ENCODE results near the gene ALAS1.
"Not testable (repeated sequence)": the region's sequence is repeated elsewhere in the genome, so short reads cannot be mapped to it uniquely, and the experiment has no call there.

ALAS1 gene

DNA sequence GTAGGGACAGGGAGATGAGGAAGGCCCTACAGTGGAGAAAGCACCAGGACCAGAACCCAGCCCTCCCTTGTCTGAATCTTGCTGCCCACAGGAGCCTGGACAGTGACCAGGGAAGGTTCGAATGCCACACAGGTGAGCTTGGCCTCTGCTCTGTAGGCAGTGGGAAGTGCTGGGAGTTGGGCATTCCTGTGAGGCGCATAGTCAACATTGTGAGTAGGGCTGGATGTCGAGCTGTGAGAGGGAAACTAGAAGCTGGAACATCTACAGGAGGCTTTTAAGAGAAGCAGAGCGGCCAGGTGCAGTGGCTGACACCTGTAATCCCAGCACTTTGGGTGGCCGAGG, 20.3 kb upstream of the ALAS1 start:
- Histone ChIP-seq H3K4me2 (ENCODE audit: insufficient read depth, low read length, poor library complexity, severe bottlenecking) (no peak overlapping the region), H3K9ac (ENCODE audit: low read depth, low read length, poor library complexity) (no peak overlapping the region), H2BK15ac (ENCODE audit: low read length) (no peak overlapping the region), H2AK5ac (ENCODE audit: low read depth, low read length) (no peak overlapping the region), H3K27me3 (ENCODE audit: control insufficient read depth in 3 of 3, insufficient read depth in 3 of 3, low read depth in 1 of 3, low read length in 3 of 3) (peaks cover 0 to 32% (median 0%) of the 10 kb centered on the region in 3 experiments), H2BK5ac (ENCODE audit: low read length) (no peak overlapping the region), H2AFZ (ENCODE audit: low read length) (no peak overlapping the region), H4K8ac (ENCODE audit: low read depth, low read length) (no peak overlapping the region), H3K36me3 (replicated peaks in 1 of 2; ENCODE audit: control insufficient read depth in 2 of 2, insufficient read depth in 2 of 2, low read length in 2 of 2) (no peaks in the 10 kb centered on the region), H3K23ac (ENCODE audit: low read depth, low read length, poor library complexity) (no peak overlapping the region), H3K9me3 (replicated peaks in 1 of 2; ENCODE audit: control insufficient read depth in 2 of 2, insufficient read depth in 1 of 2, low read depth in 1 of 2, low read length in 2 of 2) (no peaks in the 10 kb centered on the region), H4K91ac (ENCODE audit: low read depth, low read length, poor library complexity) (no peak overlapping the region), H3K27ac (replicated peaks; ENCODE audit: low read length) (no peak overlapping the region), H3K14ac (ENCODE audit: low read length) (no peak overlapping the region), H3K4me1 (ENCODE audit: control insufficient read depth in 2 of 2, insufficient read depth in 1 of 2, low read depth in 1 of 2, low read length in 2 of 2) (peaks cover 0 to 1% of the 10 kb centered on the region in 2 donors), H2BK120ac (ENCODE audit: low read depth, low read length) (no peak overlapping the region), H3K79me1 (ENCODE audit: low read depth, low read length) (no peaks in the 10 kb centered on the region), H3K4ac (ENCODE audit: low read length) (no peak overlapping the region), H2BK12ac (ENCODE audit: low read length) (no peak overlapping the region), H3K4me3 (ENCODE audit: low read length in 2 of 2) (no peak overlapping the region), H3K18ac (ENCODE audit: low read length) (no peak overlapping the region)
- DNase-seq (ENCODE audit: low spot score) = no peak
- no CpG with 5 or more reads among the region's 5 CpGs for whole genome bisulfite sequencing, 2 donors (ENCODE audit: extremely low coverage in 2 of 2, insufficient read length in 2 of 2, insufficient replicate concordance in 1 of 2)

GRCh38 chr3:52178126-52178525, 19.8 kb upstream of the ALAS1 start:
- not testable (repeated sequence) for H3K4me1 ChIP-seq (ENCODE audit: control insufficient read depth in 2 of 2, insufficient read depth in 1 of 2, low read depth in 1 of 2, low read length in 2 of 2); H2BK5ac ChIP-seq (ENCODE audit: low read length); H3K4me3 ChIP-seq (ENCODE audit: low read length in 2 of 2); H2AK5ac ChIP-seq (ENCODE audit: low read depth, low read length); H4K8ac ChIP-seq (ENCODE audit: low read depth, low read length); H3K18ac ChIP-seq (ENCODE audit: low read length); H3K27ac ChIP-seq (replicated peaks; ENCODE audit: low read length); H3K9me3 ChIP-seq (replicated peaks in 1 of 2; ENCODE audit: control insufficient read depth in 2 of 2, insufficient read depth in 1 of 2, low read depth in 1 of 2, low read length in 2 of 2); H2AFZ ChIP-seq (ENCODE audit: low read length); H3K4ac ChIP-seq (ENCODE audit: low read length); H3K36me3 ChIP-seq (replicated peaks in 1 of 2; ENCODE audit: control insufficient read depth in 2 of 2, insufficient read depth in 2 of 2, low read length in 2 of 2); H3K79me1 ChIP-seq (ENCODE audit: low read depth, low read length); H4K91ac ChIP-seq (ENCODE audit: low read depth, low read length, poor library complexity); H2BK120ac ChIP-seq (ENCODE audit: low read depth, low read length); H3K4me2 ChIP-seq (ENCODE audit: insufficient read depth, low read length, poor library complexity, severe bottlenecking); H3K9ac ChIP-seq (ENCODE audit: low read depth, low read length, poor library complexity); H2BK12ac ChIP-seq (ENCODE audit: low read length); H3K23ac ChIP-seq (ENCODE audit: low read depth, low read length, poor library complexity); H3K14ac ChIP-seq (ENCODE audit: low read length); H2BK15ac ChIP-seq (ENCODE audit: low read length); DNase-seq (ENCODE audit: low spot score)
- peaks cover 0 to 29% (median 0%) of the 10 kb centered on the region in 3 experiments for H3K27me3 ChIP-seq (ENCODE audit: control insufficient read depth in 3 of 3, insufficient read depth in 3 of 3, low read depth in 1 of 3, low read length in 3 of 3)
- no CpG with 5 or more reads among the region's 4 CpGs for WGBS, 2 donors (ENCODE audit: extremely low coverage in 2 of 2, insufficient read length in 2 of 2, insufficient replicate concordance in 1 of 2)

GRCh38 chr3:52178537-52178936, 19.4 kb upstream of the ALAS1 start:
- Histone ChIP-seq H3K4me2 (ENCODE audit: insufficient read depth, low read length, poor library complexity, severe bottlenecking) (no peak overlapping the region), H4K8ac (ENCODE audit: low read depth, low read length) (no peak overlapping the region), H3K79me1 (ENCODE audit: low read depth, low read length) (no peaks in the 10 kb centered on the region), H3K9ac (ENCODE audit: low read depth, low read length, poor library complexity) (no peak overlapping the region), H3K14ac (ENCODE audit: low read length) (no peak overlapping the region), H3K27me3 (ENCODE audit: control insufficient read depth in 3 of 3, insufficient read depth in 3 of 3, low read depth in 1 of 3, low read length in 3 of 3) (peaks cover 0 to 25% (median 0%) of the 10 kb centered on the region in 3 experiments), H3K27ac (replicated peaks; ENCODE audit: low read length) (no peak overlapping the region), H2AFZ (ENCODE audit: low read length) (no peak overlapping the region), H2BK15ac (ENCODE audit: low read length) (no peak overlapping the region), H2AK5ac (ENCODE audit: low read depth, low read length) (no peak overlapping the region), H2BK12ac (ENCODE audit: low read length) (no peak overlapping the region), H3K18ac (ENCODE audit: low read length) (no peak overlapping the region), H3K9me3 (replicated peaks in 1 of 2; ENCODE audit: control insufficient read depth in 2 of 2, insufficient read depth in 1 of 2, low read depth in 1 of 2, low read length in 2 of 2) (no peaks in the 10 kb centered on the region), H3K36me3 (replicated peaks in 1 of 2; ENCODE audit: control insufficient read depth in 2 of 2, insufficient read depth in 2 of 2, low read length in 2 of 2) (no peaks in the 10 kb centered on the region), H3K23ac (ENCODE audit: low read depth, low read length, poor library complexity) (no peak overlapping the region), H2BK5ac (ENCODE audit: low read length) (no peak overlapping the region), H3K4ac (ENCODE audit: low read length) (no peak overlapping the region), H2BK120ac (ENCODE audit: low read depth, low read length) (no peak overlapping the region), H3K4me3 (ENCODE audit: low read length in 2 of 2) (no peak overlapping the region), H3K4me1 (ENCODE audit: control insufficient read depth in 2 of 2, insufficient read depth in 1 of 2, low read depth in 1 of 2, low read length in 2 of 2) (peaks cover 0 to 1% of the 10 kb centered on the region in 2 donors), H4K91ac (ENCODE audit: low read depth, low read length, poor library complexity) (no peak overlapping the region)
- WGBS, 2 donors (ENCODE audit: extremely low coverage in 2 of 2, insufficient read length in 2 of 2, insufficient replicate concordance in 1 of 2) = no CpG with 5 or more reads among the region's 1 CpG
- no peak for DNase-seq (ENCODE audit: low spot score)

DNA sequence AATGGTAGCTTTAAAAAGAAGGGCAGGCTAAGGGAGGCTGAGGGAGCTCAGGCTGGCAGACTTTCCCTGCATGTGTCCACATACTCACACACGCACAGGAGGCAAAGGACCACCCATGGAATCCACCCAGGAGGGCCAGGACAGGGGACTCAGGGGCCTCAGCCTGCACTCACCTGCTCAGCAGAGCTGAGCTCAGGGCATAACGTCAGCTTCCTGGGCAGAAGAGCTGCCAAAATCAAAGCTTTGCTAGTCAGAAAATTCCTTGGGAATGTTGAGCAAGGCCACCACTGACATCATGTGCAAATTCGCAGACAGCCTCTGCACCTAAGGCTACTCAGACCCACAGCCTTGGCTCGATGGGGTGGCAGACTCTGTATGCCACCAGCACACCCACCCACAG, 16.4 kb upstream of the ALAS1 start:
- no peak overlapping the region for H3K4me3 ChIP-seq (ENCODE audit: low read length in 2 of 2)
- no peak overlapping the region for H4K8ac ChIP-seq (ENCODE audit: low read depth, low read length)
- no CpG with 5 or more reads among the region's 4 CpGs for WGBS, 2 donors (ENCODE audit: extremely low coverage in 2 of 2, insufficient read length in 2 of 2, insufficient replicate concordance in 1 of 2)
- no peak overlapping the region for H3K18ac ChIP-seq (ENCODE audit: low read length)
- DNase-seq (ENCODE audit: low spot score) = no peak
- H2AFZ ChIP-seq (ENCODE audit: low read length) = no peak overlapping the region
- H2BK12ac ChIP-seq (ENCODE audit: low read length) = no peak overlapping the region
- H2AK5ac ChIP-seq (ENCODE audit: low read depth, low read length) = no peak overlapping the region
- no peak overlapping the region for H2BK15ac ChIP-seq (ENCODE audit: low read length)
- peaks cover 0 to 22% (median 0%) of the 10 kb centered on the region in 3 experiments for H3K27me3 ChIP-seq (ENCODE audit: control insufficient read depth in 3 of 3, insufficient read depth in 3 of 3, low read depth in 1 of 3, low read length in 3 of 3)
- no peaks in the 10 kb centered on the region for H3K36me3 ChIP-seq (replicated peaks in 1 of 2; ENCODE audit: control insufficient read depth in 2 of 2, insufficient read depth in 2 of 2, low read length in 2 of 2)
- H3K79me1 ChIP-seq (ENCODE audit: low read depth, low read length) = no peaks in the 10 kb centered on the region
- H3K23ac ChIP-seq (ENCODE audit: low read depth, low read length, poor library complexity) = no peak overlapping the region
- peak overlapping the region; percentile 39 for H3K14ac ChIP-seq (ENCODE audit: low read length)
- no peak overlapping the region for H4K91ac ChIP-seq (ENCODE audit: low read depth, low read length, poor library complexity)
- H2BK120ac ChIP-seq (ENCODE audit: low read depth, low read length) = no peak overlapping the region
- H3K27ac ChIP-seq (replicated peaks; ENCODE audit: low read length) = no peak overlapping the region
- no peaks in the 10 kb centered on the region for H3K9me3 ChIP-seq (replicated peaks in 1 of 2; ENCODE audit: control insufficient read depth in 2 of 2, insufficient read depth in 1 of 2, low read depth in 1 of 2, low read length in 2 of 2)
- H3K4ac ChIP-seq (ENCODE audit: low read length) = no peak overlapping the region
- H3K9ac ChIP-seq (ENCODE audit: low read depth, low read length, poor library complexity) = no peak overlapping the region
- H3K4me2 ChIP-seq (ENCODE audit: insufficient read depth, low read length, poor library complexity, severe bottlenecking) = no peak overlapping the region
- H2BK5ac ChIP-seq (ENCODE audit: low read length) = no peak overlapping the region
- peaks cover 0 to under 1% of the 10 kb centered on the region in 2 donors for H3K4me1 ChIP-seq (ENCODE audit: control insufficient read depth in 2 of 2, insufficient read depth in 1 of 2, low read depth in 1 of 2, low read length in 2 of 2)
